ENCODE data around the gene HMCES. TPM values are rescaled to one million over a fixed set of nuclear protein-coding genes. Genes with fewer than 3 reads are reported as not detected.

The HMCES gene
- total RNA-seq, 2 donors from 2014 or later: 66.6 to 84.3 TPM

DNA sequence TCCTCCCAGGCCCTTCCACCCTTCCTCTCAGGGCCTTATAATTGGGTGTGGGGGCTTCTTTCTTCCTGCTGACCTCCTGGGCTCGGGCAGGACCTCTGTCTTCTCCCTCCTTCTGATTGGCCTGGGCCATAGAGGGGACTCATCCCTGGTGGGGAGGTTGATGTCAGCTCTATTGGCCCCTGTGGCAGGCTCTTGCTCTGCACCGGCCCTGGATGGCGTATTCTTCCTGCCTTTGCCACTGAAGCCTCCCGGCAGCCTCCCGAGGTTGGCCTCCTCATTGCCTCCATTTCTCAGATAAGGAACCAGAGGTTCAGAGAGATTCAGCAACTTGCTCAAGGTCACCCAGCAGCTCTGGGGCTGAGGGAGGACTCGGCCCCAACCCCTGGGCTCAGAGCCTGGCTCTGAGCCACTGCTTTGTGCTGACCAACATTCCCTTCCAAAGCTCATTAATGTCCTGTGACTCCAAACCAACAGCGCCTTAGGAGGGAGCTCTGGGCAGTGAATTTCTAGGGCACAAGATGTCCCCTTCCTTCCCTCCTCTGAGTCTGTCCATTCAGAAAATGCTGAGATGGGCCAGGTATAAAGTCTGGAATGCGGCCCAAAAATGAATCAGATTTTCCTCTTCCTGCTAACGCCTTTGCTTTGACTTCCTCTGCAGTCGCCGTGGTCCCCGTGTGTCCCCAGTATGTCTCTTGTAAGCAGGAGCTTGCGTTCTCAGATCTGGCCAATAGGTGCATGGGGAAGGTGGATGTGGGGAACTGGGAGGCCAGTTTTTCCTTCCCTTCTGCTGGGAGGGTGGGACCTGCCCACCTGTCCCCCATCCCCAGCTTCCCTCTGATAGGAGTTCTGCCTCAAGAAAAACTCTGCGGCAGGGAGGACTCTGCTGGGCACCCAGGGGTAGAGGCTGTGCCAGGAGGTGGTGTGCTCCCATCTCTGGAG is 74.2 kb downstream of the HMCES start:
- Mint-ChIP-seq H3K36me3 (ENCODE audit: insufficient read depth in 2 of 2) (no peaks in the 10 kb centered on the region), H3K4me3 (no peak overlapping the region), H3K27ac (no peak overlapping the region), H3K4me1 (ENCODE audit: low read depth) (no peaks in the 10 kb centered on the region), H3K9me3 (no peaks in the 10 kb centered on the region), H3K27me3 (ENCODE audit: low read depth) (no peaks in the 10 kb centered on the region)
- DNase-seq: no peak
- no peak for ATAC-seq (replicated peaks in 1 of 2)

DNA sequence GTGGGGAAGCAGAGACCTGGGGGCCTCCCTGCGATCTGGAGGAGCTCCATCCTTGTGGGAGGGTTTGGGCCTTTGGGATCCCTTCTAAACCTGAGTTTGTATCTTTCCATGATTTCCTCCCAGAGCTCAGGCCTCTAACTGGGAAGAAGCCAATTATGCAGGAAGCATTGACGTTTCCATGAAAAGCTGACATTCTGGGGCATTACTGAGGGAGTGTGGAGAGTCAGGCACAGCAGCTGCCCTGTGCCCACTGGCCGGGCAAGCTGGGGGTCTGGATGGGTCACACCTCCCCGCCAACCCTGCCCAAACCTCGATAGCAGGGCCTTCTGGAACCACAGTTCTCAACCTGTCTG is 74.9 kb downstream of the HMCES start:
- ATAC-seq (replicated peaks in 1 of 2) (no peak), DNase-seq (no peak)
- no peaks in the 10 kb centered on the region for H3K9me3 Mint-ChIP-seq
- H3K27ac Mint-ChIP-seq: no peak overlapping the region
- H3K4me3 Mint-ChIP-seq: no peak overlapping the region
- H3K4me1 Mint-ChIP-seq (ENCODE audit: low read depth): no peaks in the 10 kb centered on the region
- no peaks in the 10 kb centered on the region for H3K27me3 Mint-ChIP-seq (ENCODE audit: low read depth)
- no peaks in the 10 kb centered on the region for H3K36me3 Mint-ChIP-seq (ENCODE audit: insufficient read depth in 2 of 2)

Other genes starting within 250 kb of the HMCES start
- gene GP9, start 218.1 kb upstream of the HMCES start, total RNA-seq: not detected
- gene RAB43, start 157.1 kb upstream of the HMCES start, total RNA-seq: 10 to 100 TPM; 82.5 to 95.5 TPM
- 10 to 100 TPM; 50.2 to 68.9 TPM for gene ISY1, start 117.8 kb upstream of the HMCES start, total RNA-seq
- 100 to 1,000 TPM; 450 to 480 TPM for gene CNBP, start 95.0 kb upstream of the HMCES start, total RNA-seq
- gene COPG1, start 29.3 kb upstream of the HMCES start, total RNA-seq: 100 to 1,000 TPM; 183 to 205 TPM
- gene EFCAB12, start 149.8 kb downstream of the HMCES start, total RNA-seq: 1 to 10 TPM; 1.0 to 1.4 TPM
- gene MBD4, start 161.1 kb downstream of the HMCES start, total RNA-seq: 10 to 100 TPM; 55.3 to 60.9 TPM
- 10 to 100 TPM; 20.5 to 26.9 TPM for gene IFT122, start 161.4 kb downstream of the HMCES start, total RNA-seq
- not detected for gene RHO, start 249.8 kb downstream of the HMCES start, total RNA-seq